HepG2 (cell line): ENCODE data around the gene NLRP5. TPM values are rescaled to one million over a fixed set of nuclear protein-coding genes. Genes with fewer than 3 reads are reported as not detected.
A peak's percentile ranks its signal among the peaks of the same experiment; 100 is the strongest.

ENCODE experiments used
- FOXA1 ChIP-seq, 2 experiments: fragments of 450-650 bp in 1 of 2; sonication (generic) in 1 of 2; formaldehyde crosslinking in 1 of 2; IDR thresholded peaks; 2 replicates each; pipeline versions ENCODE4 v1.4.0 to v1.6.1; 2016 to 2020; ENCODE audit warnings: missing genetic modification reagents in 1 of 2
- HBP1 ChIP-seq: IDR thresholded peaks from 2 replicates; pipeline ENCODE4 v1.6.1; 2016; ENCODE audit warnings: low read depth, control low read depth
- HDAC1 ChIP-seq: sonication (generic); formaldehyde crosslinking; IDR thresholded peaks from 2 replicates; pipeline ENCODE4 v1.5.1; 2020; ENCODE audit warnings: mild to moderate bottlenecking, missing genetic modification reagents
- KAT8 ChIP-seq: IDR thresholded peaks from 2 replicates; pipeline ENCODE4 v1.6.1; 2016; ENCODE audit warnings: missing genetic modification reagents, missing compliant biosample characterization
- KDM6A ChIP-seq: IDR thresholded peaks from 2 replicates; pipeline ENCODE4 v1.6.1; 2016; ENCODE audit warnings: low read depth
- MTA1 ChIP-seq: sonication (generic); formaldehyde crosslinking; IDR thresholded peaks from 2 replicates; pipeline ENCODE4 v1.4.0; 2020; ENCODE audit warnings: missing genetic modification reagents, mild to moderate bottlenecking, borderline replicate concordance
- NFIC ChIP-seq: IDR thresholded peaks from 2 replicates; pipeline ENCODE4 v1.6.1; 2012; ENCODE audit warnings: mild to moderate bottlenecking, low read length, inconsistent platforms
- NR2C2 ChIP-seq: sonication (generic); formaldehyde crosslinking; IDR thresholded peaks from 2 replicates; pipeline ENCODE4 v1.4.0; 2020; ENCODE audit warnings: missing genetic modification reagents, mild to moderate bottlenecking, moderate library complexity, borderline replicate concordance
- PHF21A ChIP-seq: sonication (generic); formaldehyde crosslinking; IDR thresholded peaks from 2 replicates; pipeline ENCODE4 v1.5.0; 2020; ENCODE audit warnings: mild to moderate bottlenecking, missing genetic modification reagents
- POLR2G ChIP-seq: fragments of 200-400 bp; formaldehyde crosslinking; IDR thresholded peaks from 2 replicates; pipeline ENCODE4 v1.6.1; 2018; ENCODE audit warnings: mild to moderate bottlenecking, low read depth, low read length, moderate library complexity
- RBM22 ChIP-seq: fragments of 200-400 bp; formaldehyde crosslinking; optimal IDR thresholded peaks from 2 replicates; pipeline ENCODE3; 2017; ENCODE audit warnings: mild to moderate bottlenecking, low read length, moderate library complexity
- SMAD1 ChIP-seq: sonication (generic); formaldehyde crosslinking; IDR thresholded peaks from 2 replicates; pipeline ENCODE4 v1.4.0; 2020; ENCODE audit warnings: missing genetic modification reagents, low read depth, mild to moderate bottlenecking, borderline replicate concordance
- SSRP1 ChIP-seq: IDR thresholded peaks from 2 replicates; pipeline ENCODE4 v1.6.1; 2016; ENCODE audit warnings: control low read depth
- ZNF296 ChIP-seq: sonication (generic); formaldehyde crosslinking; conservative IDR thresholded peaks from 2 replicates; pipeline ENCODE4 v1.5.0; 2020; ENCODE audit warnings: mild to moderate bottlenecking, missing genetic modification reagents
- ZNF430 ChIP-seq: sonication (generic); formaldehyde crosslinking; IDR thresholded peaks from 2 replicates; pipeline ENCODE4 v1.9.0; 2021; ENCODE audit warnings: mild to moderate bottlenecking, missing genetic modification reagents
- ZNF609 ChIP-seq: sonication (generic); formaldehyde crosslinking; IDR thresholded peaks from 2 replicates; pipeline ENCODE4 v1.4.0; 2020; ENCODE audit warnings: mild to moderate bottlenecking, missing genetic modification reagents, borderline replicate concordance
- ZNF644 ChIP-seq: IDR thresholded peaks from 2 replicates; pipeline ENCODE4 v1.6.1; 2016; ENCODE audit warnings: low read depth
- ZNF776 ChIP-seq: sonication (generic); formaldehyde crosslinking; IDR thresholded peaks from 2 replicates; pipeline ENCODE4 v1.4.0; 2020; ENCODE audit warnings: mild to moderate bottlenecking, missing genetic modification reagents
- ZSCAN20 ChIP-seq: sonication (generic); formaldehyde crosslinking; IDR thresholded peaks from 2 replicates; pipeline ENCODE4 v1.4.0; 2020; ENCODE audit warnings: missing genetic modification reagents, mild to moderate bottlenecking, borderline replicate concordance
- polyA plus RNA-seq, 8 experiments: library from polyadenylated mRNA; depleted of rRNA in 3 of 8; stranded (reverse) in 7 of 8; unstranded in 1 of 8; fragments of >200 nt; fragmentation: Illumina TruSeq in 4 of 8; extraction: Trizol in 4 of 8; gene quantifications; 2 replicates each; pipeline versions ENCODE4 v1.2.1 to v1.2.3, GENCODE V29; 2011 to 2016; ENCODE audit warnings: low read depth in 4 of 8, missing spikeins in 1 of 8, mixed read lengths in 1 of 8; ENCODE audit not compliant: insufficient read depth in 1 of 8
- total RNA-seq, 5 experiments: library from RNA; depleted of rRNA; stranded (reverse); fragments of >200 nt; fragmentation: Illumina TruSeq; extraction: Trizol; gene quantifications; 2 replicates each; pipeline ENCODE4 v1.2.3, GENCODE V29; 2016; ENCODE audit warnings: low read depth in 1 of 5
- TF ChIP-seq, protein P1 (sequence below): sonication (generic); formaldehyde crosslinking; IDR thresholded peaks from 2 replicates; pipeline ENCODE4 v1.8.1; 2023; ENCODE audit warnings: mild to moderate bottlenecking, moderate library complexity, missing genetic modification reagents

NLRP5 gene
- total and polyA plus RNA-seq, 2 of the 13 experiments (the other 11 are each of a cell fraction or from before 2014, with no cell fraction given), result not detected

GRCh38 chr19:56110515-56111448 lies 124.2 kb downstream of the NLRP5 start (continued):
- TF ChIP-seq ZNF609 (CRISPR knock-in tag), result peak; percentile 50; the same call in 1 of the 2 replicates
- TF ChIP-seq ZNF644 (CRISPR knock-in tag), result 0 out of 2 replicates have a peak, but pooled peaks have one; percentile 31
- peak; percentile 89; the same call in 1 of the 2 replicates for TF ChIP-seq PHF21A (CRISPR knock-in tag)
- peak; percentile 58 for TF ChIP-seq POLR2G
- no peak for TF ChIP-seq FOXA1 (IDR thresholded peaks at IDR 0.05)
- TF ChIP-seq FOXA1 (CRISPR knock-in tag; IDR thresholded peaks at IDR 0.05), result no peak
- TF ChIP-seq MTA1, result peak; percentile 64; the same call in 1 of the 2 replicates
- no peak for TF ChIP-seq RBM22
- TF ChIP-seq, protein P1, sequence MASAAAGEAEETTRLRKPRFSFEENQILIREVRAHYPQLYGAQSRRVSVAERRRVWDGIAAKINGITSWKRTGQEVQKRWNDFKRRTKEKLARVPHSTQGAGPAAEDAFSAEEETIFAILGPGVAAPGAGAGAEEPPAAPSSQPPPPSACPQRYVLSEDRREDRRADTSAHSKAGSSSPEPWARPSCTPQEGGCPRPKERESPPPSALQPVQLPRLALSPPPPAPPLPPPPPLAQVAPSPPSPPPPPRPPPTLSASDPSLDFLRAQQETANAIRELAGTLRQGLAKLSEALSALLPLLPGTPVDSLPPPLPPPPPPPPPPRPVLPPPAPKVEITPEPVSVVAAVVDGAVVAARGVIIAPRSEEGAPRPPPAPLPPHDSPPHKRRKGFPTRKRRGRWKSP (CRISPR knock-in tag), result 0 out of 2 replicates have a peak, but pooled peaks have one; percentile 65
- no peak for TF ChIP-seq ZNF776
- TF ChIP-seq NFIC, result peak; percentile 63; the same call in 1 of the 2 replicates
- TF ChIP-seq SMAD1 (CRISPR knock-in tag), result no peak
- TF ChIP-seq HBP1 (CRISPR knock-in tag), result no peak
- TF ChIP-seq NR2C2 (CRISPR knock-in tag), result peak; percentile 81
- TF ChIP-seq ZNF296 (CRISPR knock-in tag), result peak; percentile 64; the same call in 1 of the 2 replicates
- TF ChIP-seq KDM6A, result peak; percentile 75; the same call in 1 of the 2 replicates
- TF ChIP-seq KAT8 (CRISPR knock-in tag), result peak; percentile 4
- TF ChIP-seq SSRP1 (CRISPR knock-in tag), result 0 out of 2 replicates have a peak, but pooled peaks have one; percentile 11
- no peak for TF ChIP-seq ZSCAN20 (CRISPR knock-in tag)
- TF ChIP-seq ZNF430 (CRISPR knock-in tag), result peak; percentile 67
- TF ChIP-seq HDAC1 (CRISPR knock-in tag), result peak; percentile 31; the same call in 1 of the 2 replicates
